GM18951 (cell line): ENCODE results near the gene C4orf51.
"Not testable (repeated sequence)": the region's sequence is repeated elsewhere in the genome, so short reads cannot be mapped to it uniquely, and the experiment has no call there.

ENCODE experiments used
- POLR2A ChIP-seq: IDR thresholded peaks from 4 replicates; pipeline ENCODE4 v1.6.1; 2011; ENCODE audit warnings: mild to moderate bottlenecking; ENCODE audit not compliant: insufficient read length, insufficient read depth; ENCODE audit errors: extremely low read depth
- in situ Hi-C: fragments of 300-500 bp; cut with MboI; formaldehyde crosslinking; loops from one replicate; pipeline ENCODE4 v1.12.0; 2022; ENCODE audit warnings: low sequenced_read_pairs, mixed read lengths, inconsistent platforms; ENCODE audit not compliant: unreplicated experiment

Gene C4orf51

GRCh38 chr4:145679991-145680455 lies at the start of gene C4orf51:
C4orf51 (plus strand) TSS chr4:145680146; CDS start chr4:145680204, 58 bp downstream.
- in situ Hi-C loops: no loop called here
- no peak for TF ChIP-seq POLR2A

- in situ Hi-C loops: no loop called here
- TF ChIP-seq POLR2A: no peak
Observed at GRCh38 chr4:145635117-145635516, 44.8 kb upstream of the C4orf51 start.

- in situ Hi-C loops: no loop called here
- TF ChIP-seq POLR2A: no peak
Observed at GRCh38 chr4:145635630-145636029, 44.3 kb upstream of the C4orf51 start.

- in situ Hi-C loops: no loop called here
- TF ChIP-seq POLR2A: no peak
Observed at GRCh38 chr4:145639186-145639698, 40.7 kb upstream of the C4orf51 start.

GRCh38 chr4:145640236-145640635 lies 39.7 kb upstream of the C4orf51 start:
- in situ Hi-C loops: not testable (repeated sequence)

- no peak for TF ChIP-seq POLR2A
- in situ Hi-C loops: no loop called here
Observed at GRCh38 chr4:145643295-145643694, 36.7 kb upstream of the C4orf51 start.

- in situ Hi-C loops: no loop called here
- TF ChIP-seq POLR2A: no peak
Observed at GRCh38 chr4:145644699-145645098, 35.2 kb upstream of the C4orf51 start.

GRCh38 chr4:145656156-145656555 lies 23.8 kb upstream of the C4orf51 start:
- in situ Hi-C loops: no loop called here
- no peak for TF ChIP-seq POLR2A

- in situ Hi-C loops: no loop called here
Observed at GRCh38 chr4:145660064-145660463, 19.9 kb upstream of the C4orf51 start.

GRCh38 chr4:145663194-145663593 lies 16.8 kb upstream of the C4orf51 start:
- in situ Hi-C loops: no loop called here
- TF ChIP-seq POLR2A: no peak

More at GRCh38 chr4:145660064-145660463, 19.9 kb upstream of the C4orf51 start:
- no peak for TF ChIP-seq POLR2A

- in situ Hi-C loops: no loop called here
- no peak for TF ChIP-seq POLR2A
Observed at GRCh38 chr4:145665773-145666172, 14.2 kb upstream of the C4orf51 start.

- in situ Hi-C loops: no loop called here
- no peak for TF ChIP-seq POLR2A
Observed at GRCh38 chr4:145670422-145670821, 9.5 kb upstream of the C4orf51 start.

GRCh38 chr4:145679520-145679919 lies 426 bp upstream of the C4orf51 start:
- no peak for TF ChIP-seq POLR2A
- in situ Hi-C loops: no loop called here

- in situ Hi-C loops: no loop called here
- no peak for TF ChIP-seq POLR2A
Observed at GRCh38 chr4:145680902-145681301, 956 bp downstream of the C4orf51 start.

GRCh38 chr4:145681518-145681917 lies 1.6 kb downstream of the C4orf51 start:
- in situ Hi-C loops: no loop called here
- no peak for TF ChIP-seq POLR2A
